Gastrocnemius medialis (tissue), 4 donors: ENCODE data around the gene KLHL40. TPM values are rescaled to one million over a fixed set of nuclear protein-coding genes. Genes with fewer than 3 reads are reported as not detected.

Experiments used
- ATAC-seq, 2 donors: fragments of 150-250 bp; one replicate each; pipeline ENCODE4 v1.9.1; 2016
- DNase-seq, 2 donors: peaks; one replicate each; pipeline ENCODE4 v3.0.0-alpha.2; 2019
- H3K27ac ChIP-seq, 4 donors: fragments of 200-600 bp; sonication (generic); 1 replicate in 1 of 4; 2 replicates in 3 of 4; pipeline ENCODE4 v1.5.1; 2016 to 2018; ENCODE audit warnings: mild to moderate bottlenecking in 2 of 4, moderate library complexity in 1 of 4
- H3K27me3 ChIP-seq, 3 donors: fragments of 200-600 bp; sonication (generic) in 2 of 3; 1 replicate in 1 of 3; 2 replicates in 2 of 3; pipeline versions ENCODE4 v1.5.1 to v1.6.0; 2016 to 2019; ENCODE audit warnings: mild to moderate bottlenecking in 1 of 3, moderate library complexity in 1 of 3
- H3K36me3 ChIP-seq, 2 donors: fragments of 200-600 bp; sonication (generic) in 1 of 2; one replicate each; pipeline ENCODE4 v1.5.1; 2017 to 2018
- H3K4me1 ChIP-seq, 2 donors: fragments of 200-600 bp; sonication (generic) in 1 of 2; one replicate each; pipeline ENCODE4 v1.5.1; 2016 to 2017; ENCODE audit warnings: mild to moderate bottlenecking in 2 of 2
- H3K4me3 ChIP-seq, 4 donors: fragments of 200-600 bp; sonication (generic) in 3 of 4; 1 replicate in 1 of 4; 2 replicates in 3 of 4; pipeline ENCODE4 v1.5.1; 2016 to 2019; ENCODE audit warnings: mild to moderate bottlenecking in 2 of 4
- H3K9me3 ChIP-seq, 3 donors: fragments of 200-600 bp; sonication (generic) in 2 of 3; 1 replicate in 1 of 3; 2 replicates in 2 of 3; pipeline ENCODE4 v1.5.1; 2016 to 2019
- POLR2A ChIP-seq, 2 donors: fragments of 450-650 bp; IDR thresholded peaks; one replicate each; pipeline ENCODE4 v1.6.1; 2017; ENCODE audit warnings: antibody characterized with exemption in 2 of 2, mild to moderate bottlenecking in 2 of 2, moderate library complexity in 2 of 2
- in situ Hi-C, 4 donors: fragments of 200-750 bp; cut with MboI; loops; one replicate each; pipeline versions ENCODE4 v1.15.0 to v1.8.0; 2017; ENCODE audit warnings: low sequenced_read_pairs in 4 of 4
- intact Hi-C: fragments of 100-400 bp; cut with DNase I; formaldehyde crosslinking; loops from one replicate; pipeline ENCODE4 v1.15.1; 2023; ENCODE audit warnings: low total_unique reads
- total RNA-seq, 4 donors: library from RNA; depleted of rRNA; stranded (reverse); fragments of >200 nt; gene quantifications; one replicate each; pipeline versions ENCODE4 v1.1.0 to v1.2.3, GENCODE V29; 2016
- TF ChIP-seq, protein P1 (sequence below), 5 experiments: fragments of 450-650 bp in 3 of 5; fragments of 200-600 bp in 2 of 5; sonication (generic) in 2 of 5; IDR thresholded peaks in 4 of 5; conservative IDR thresholded peaks in 1 of 5; 1 replicate in 4 of 5; 2 replicates in 1 of 5; pipeline ENCODE4 v1.5.1; 2016 to 2019; ENCODE audit warnings: antibody characterized with exemption in 5 of 5, mild to moderate bottlenecking in 3 of 5, moderate library complexity in 3 of 5

The KLHL40 gene
- total RNA-seq, 4 donors from 2014 or later: 197 to 682 (median 397) TPM

DNA sequence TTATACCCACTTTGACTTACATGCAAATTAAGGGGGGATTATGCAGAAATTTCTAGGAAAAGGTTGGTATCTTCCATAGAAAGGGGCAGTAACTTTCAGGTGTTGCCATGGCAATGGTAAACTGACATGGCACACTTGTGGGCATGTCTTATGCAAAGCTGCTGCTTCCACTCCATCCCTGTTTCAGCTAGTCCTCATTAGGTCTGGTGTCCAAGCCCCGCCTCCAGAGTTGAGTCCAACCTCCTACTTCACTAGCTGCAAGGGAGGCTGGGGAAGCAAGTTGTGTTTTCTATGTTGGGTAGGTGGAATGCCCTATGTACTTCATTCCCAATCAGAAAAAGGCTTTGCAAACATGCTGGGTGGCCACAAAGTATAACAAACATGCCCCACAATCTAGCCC is 14.7 kb upstream of the KLHL40 start:
- ATAC-seq (no peak), DNase-seq (peak in 1 of 2 donors; percentile 21)
- TF ChIP-seq, protein P1, sequence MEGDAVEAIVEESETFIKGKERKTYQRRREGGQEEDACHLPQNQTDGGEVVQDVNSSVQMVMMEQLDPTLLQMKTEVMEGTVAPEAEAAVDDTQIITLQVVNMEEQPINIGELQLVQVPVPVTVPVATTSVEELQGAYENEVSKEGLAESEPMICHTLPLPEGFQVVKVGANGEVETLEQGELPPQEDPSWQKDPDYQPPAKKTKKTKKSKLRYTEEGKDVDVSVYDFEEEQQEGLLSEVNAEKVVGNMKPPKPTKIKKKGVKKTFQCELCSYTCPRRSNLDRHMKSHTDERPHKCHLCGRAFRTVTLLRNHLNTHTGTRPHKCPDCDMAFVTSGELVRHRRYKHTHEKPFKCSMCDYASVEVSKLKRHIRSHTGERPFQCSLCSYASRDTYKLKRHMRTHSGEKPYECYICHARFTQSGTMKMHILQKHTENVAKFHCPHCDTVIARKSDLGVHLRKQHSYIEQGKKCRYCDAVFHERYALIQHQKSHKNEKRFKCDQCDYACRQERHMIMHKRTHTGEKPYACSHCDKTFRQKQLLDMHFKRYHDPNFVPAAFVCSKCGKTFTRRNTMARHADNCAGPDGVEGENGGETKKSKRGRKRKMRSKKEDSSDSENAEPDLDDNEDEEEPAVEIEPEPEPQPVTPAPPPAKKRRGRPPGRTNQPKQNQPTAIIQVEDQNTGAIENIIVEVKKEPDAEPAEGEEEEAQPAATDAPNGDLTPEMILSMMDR (IDR thresholded peaks at IDR 0.05 in 4 of 5, conservative IDR thresholded peaks at IDR 0.05 in 1 of 5): no peak
- TF ChIP-seq POLR2A (IDR thresholded peaks at IDR 0.05): peak in 1 of 2 donors; percentile 1

DNA sequence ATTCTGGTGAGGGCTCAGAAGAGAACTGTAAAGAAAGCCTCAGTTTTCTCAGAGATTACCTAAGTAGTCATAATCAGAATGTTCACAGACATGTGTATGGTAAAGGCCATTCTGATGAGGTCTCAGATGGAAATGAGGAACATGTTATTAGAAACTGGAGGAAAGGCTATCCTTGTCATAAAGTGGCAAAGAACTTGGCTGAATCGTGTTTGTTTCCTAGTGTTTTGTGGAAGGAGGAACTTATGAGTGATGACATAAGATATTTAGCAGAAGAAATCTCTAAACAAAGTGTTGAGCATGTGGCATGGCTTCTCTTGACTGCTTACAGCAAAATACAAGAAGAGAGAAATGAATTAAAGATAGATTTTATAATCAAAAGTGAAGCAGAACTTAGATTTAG is 12.8 kb upstream of the KLHL40 start:
- intact Hi-C loops: no loop called here
- DNase-seq (no peak), ATAC-seq (no peak)
- H3K36me3 ChIP-seq: no peaks in the 10 kb centered on the region
- no peaks in the 10 kb centered on the region for H3K9me3 ChIP-seq
- TF ChIP-seq, protein P1 (IDR thresholded peaks at IDR 0.05 in 4 of 5, conservative IDR thresholded peaks at IDR 0.05 in 1 of 5): no peak
- no peak for TF ChIP-seq POLR2A (IDR thresholded peaks at IDR 0.05)
- in situ Hi-C loops: no loop called here
- no peak overlapping the region for H3K4me3 ChIP-seq
- H3K4me1 ChIP-seq: peaks cover 10 to 13% of the 10 kb centered on the region in 2 donors
- no peaks in the 10 kb centered on the region for H3K27me3 ChIP-seq
- H3K27ac ChIP-seq: no peak overlapping the region

More for the DNA sequence above, 14.7 kb upstream of the KLHL40 start:
- no peaks in the 10 kb centered on the region for H3K9me3 ChIP-seq
- peaks cover 26 to 32% of the 10 kb centered on the region in 2 donors for H3K4me1 ChIP-seq
- intact Hi-C loops: no loop called here
- no peak overlapping the region for H3K4me3 ChIP-seq
- no peaks in the 10 kb centered on the region for H3K27me3 ChIP-seq
- in situ Hi-C loops: no loop called here
- H3K36me3 ChIP-seq: no peaks in the 10 kb centered on the region
- H3K27ac ChIP-seq: no peak overlapping the region

DNA sequence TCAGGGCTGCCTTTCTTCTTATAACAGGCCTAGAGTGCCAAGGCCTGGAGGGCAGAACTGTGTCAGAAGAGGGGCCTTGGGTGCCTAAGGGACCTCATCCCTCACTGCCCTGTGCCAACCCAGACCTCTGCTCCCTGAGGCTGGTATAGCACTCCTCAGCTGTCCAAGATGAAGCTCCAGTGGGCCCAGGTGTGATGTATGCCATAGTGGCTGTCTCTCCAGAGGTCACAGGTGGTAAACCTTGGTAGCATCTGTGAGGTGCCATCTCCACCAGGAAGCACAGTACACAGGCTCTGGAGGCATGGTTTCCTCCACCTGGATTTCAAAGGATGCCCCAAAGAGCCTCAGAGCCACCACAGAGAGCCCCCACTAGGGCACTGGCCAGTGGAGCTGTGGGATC is 12.3 kb upstream of the KLHL40 start:
- Histone ChIP-seq H3K9me3 (no peaks in the 10 kb centered on the region), H3K27me3 (no peaks in the 10 kb centered on the region), H3K36me3 (no peaks in the 10 kb centered on the region), H3K27ac (no peak overlapping the region), H3K4me1 (peaks cover 4 to 8% of the 10 kb centered on the region in 2 donors), H3K4me3 (no peak overlapping the region)
- in situ Hi-C loops: no loop called here
- intact Hi-C loops: no loop called here
- DNase-seq (no peak), ATAC-seq (no peak)
- no peak for TF ChIP-seq POLR2A (IDR thresholded peaks at IDR 0.05)
- TF ChIP-seq, protein P1 (IDR thresholded peaks at IDR 0.05 in 4 of 5, conservative IDR thresholded peaks at IDR 0.05 in 1 of 5): no peak

DNA sequence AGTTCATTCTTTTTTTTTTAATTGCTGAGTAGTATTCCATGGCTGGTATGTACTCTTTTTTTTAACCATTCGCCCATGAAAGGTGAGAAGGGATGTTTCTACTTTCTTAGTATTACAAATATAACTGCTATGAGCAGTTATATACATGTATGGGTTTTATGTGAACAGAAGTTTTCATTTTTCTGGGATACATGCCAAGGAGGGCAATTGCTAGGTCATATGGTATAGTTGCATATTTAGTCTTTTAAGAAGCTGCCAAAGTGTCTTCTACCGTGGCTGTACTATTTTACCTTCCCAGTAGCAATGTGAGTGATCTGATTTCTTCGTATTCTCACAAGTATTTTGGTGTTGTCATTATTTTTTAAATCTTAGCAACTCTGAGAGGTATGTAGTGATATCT is 11.2 kb upstream of the KLHL40 start:
- ATAC-seq (no peak), DNase-seq (no peak)
- no peaks in the 10 kb centered on the region for H3K36me3 ChIP-seq
- in situ Hi-C loops (no loop called here), intact Hi-C loops (no loop called here)
- TF ChIP-seq, protein P1 (IDR thresholded peaks at IDR 0.05 in 4 of 5, conservative IDR thresholded peaks at IDR 0.05 in 1 of 5): no peak
- no peak for TF ChIP-seq POLR2A (IDR thresholded peaks at IDR 0.05)
- no peaks in the 10 kb centered on the region for H3K9me3 ChIP-seq
- no peak overlapping the region for H3K4me3 ChIP-seq
- H3K27ac ChIP-seq: no peak overlapping the region
- H3K4me1 ChIP-seq: no peaks in the 10 kb centered on the region
- H3K27me3 ChIP-seq: no peaks in the 10 kb centered on the region

DNA sequence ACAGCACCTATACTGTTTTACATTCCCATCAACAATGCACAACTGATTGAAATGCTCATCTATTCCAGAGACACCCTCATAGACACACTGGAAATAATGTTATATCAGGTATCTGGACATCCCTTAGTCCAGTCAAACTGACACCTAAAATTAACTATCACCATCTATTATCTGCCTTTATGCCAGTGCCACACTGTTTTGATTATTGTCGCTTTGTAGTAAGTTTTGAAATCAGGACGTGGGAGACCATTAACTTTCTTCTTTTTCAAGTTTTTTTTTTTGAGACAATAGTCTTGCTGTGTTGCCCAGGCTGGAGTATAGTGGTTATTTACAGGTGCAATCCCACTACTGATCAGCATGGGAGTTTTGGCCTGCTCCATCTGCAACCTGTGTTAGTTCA is 9.4 kb upstream of the KLHL40 start:
- H3K36me3 ChIP-seq: no peaks in the 10 kb centered on the region
- no peaks in the 10 kb centered on the region for H3K9me3 ChIP-seq
- no peak overlapping the region for H3K4me3 ChIP-seq
- H3K27me3 ChIP-seq: no peaks in the 10 kb centered on the region
- no peak overlapping the region for H3K27ac ChIP-seq
- TF ChIP-seq POLR2A (IDR thresholded peaks at IDR 0.05): no peak
- TF ChIP-seq, protein P1 (IDR thresholded peaks at IDR 0.05 in 4 of 5, conservative IDR thresholded peaks at IDR 0.05 in 1 of 5): no peak
- in situ Hi-C loops: no loop called here
- intact Hi-C loops: no loop called here
- ATAC-seq: no peak
- no peaks in the 10 kb centered on the region for H3K4me1 ChIP-seq
- no peak for DNase-seq
